Measurements from ENCODE around the gene HIVEP2.

Gene HIVEP2

DNA sequence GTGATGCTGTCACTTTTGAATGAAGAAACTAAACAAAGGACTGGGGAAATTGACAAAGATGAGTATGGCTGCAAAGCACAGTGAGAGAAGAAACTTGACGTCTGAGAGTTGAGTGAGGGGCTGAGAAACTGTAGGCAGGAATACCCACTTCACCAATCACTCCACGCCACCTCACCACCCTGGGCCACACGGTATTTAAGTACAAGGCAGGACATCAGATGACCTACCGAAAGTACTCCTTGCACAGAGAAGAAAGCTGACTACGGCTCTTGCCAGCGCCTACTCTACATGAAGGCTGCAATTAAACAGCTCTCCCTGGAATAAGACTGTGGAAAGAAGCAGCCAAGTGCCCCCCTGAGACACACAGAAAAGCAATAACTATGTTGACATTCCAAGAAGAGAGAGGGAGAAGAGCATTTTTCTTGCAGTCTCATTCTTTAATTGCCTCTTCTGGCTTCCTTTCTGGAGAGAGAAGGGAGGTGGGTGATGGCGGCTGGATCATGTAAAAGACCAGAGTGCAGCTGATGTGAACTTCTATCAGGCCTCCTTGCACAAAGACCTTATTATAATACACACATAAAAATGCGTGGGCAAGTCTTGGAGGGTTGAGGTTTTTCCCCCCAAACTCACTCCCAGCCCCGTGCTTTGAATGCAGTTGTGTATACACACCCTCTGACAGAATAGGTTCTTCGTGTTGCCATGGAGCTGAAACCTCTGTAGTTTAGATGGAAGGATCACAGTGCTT, 44.6 kb downstream of the HIVEP2 start:
- Histone ChIP-seq H3K27ac (ENCODE audit: low read depth, low read length) (no peak overlapping the region), H3K36me3 (ENCODE audit: insufficient read depth, low read length) (no peaks in the 10 kb centered on the region), H3K4me3 (ENCODE audit: low read depth in 1 of 2, low read length in 2 of 2) (peak overlapping the region in 1 of 2 donors; percentile 32), H3K27me3 (ENCODE audit: control insufficient read depth in 1 of 2, insufficient read depth in 2 of 2, low read length in 2 of 2) (no peaks in the 10 kb centered on the region), H3K9ac (ENCODE audit: low read length) (no peak overlapping the region), H3K9me3 (ENCODE audit: low read length) (no peaks in the 10 kb centered on the region), H3K4me1 (ENCODE audit: insufficient read depth, low read length) (peaks cover 25% of the 10 kb centered on the region)

DNA sequence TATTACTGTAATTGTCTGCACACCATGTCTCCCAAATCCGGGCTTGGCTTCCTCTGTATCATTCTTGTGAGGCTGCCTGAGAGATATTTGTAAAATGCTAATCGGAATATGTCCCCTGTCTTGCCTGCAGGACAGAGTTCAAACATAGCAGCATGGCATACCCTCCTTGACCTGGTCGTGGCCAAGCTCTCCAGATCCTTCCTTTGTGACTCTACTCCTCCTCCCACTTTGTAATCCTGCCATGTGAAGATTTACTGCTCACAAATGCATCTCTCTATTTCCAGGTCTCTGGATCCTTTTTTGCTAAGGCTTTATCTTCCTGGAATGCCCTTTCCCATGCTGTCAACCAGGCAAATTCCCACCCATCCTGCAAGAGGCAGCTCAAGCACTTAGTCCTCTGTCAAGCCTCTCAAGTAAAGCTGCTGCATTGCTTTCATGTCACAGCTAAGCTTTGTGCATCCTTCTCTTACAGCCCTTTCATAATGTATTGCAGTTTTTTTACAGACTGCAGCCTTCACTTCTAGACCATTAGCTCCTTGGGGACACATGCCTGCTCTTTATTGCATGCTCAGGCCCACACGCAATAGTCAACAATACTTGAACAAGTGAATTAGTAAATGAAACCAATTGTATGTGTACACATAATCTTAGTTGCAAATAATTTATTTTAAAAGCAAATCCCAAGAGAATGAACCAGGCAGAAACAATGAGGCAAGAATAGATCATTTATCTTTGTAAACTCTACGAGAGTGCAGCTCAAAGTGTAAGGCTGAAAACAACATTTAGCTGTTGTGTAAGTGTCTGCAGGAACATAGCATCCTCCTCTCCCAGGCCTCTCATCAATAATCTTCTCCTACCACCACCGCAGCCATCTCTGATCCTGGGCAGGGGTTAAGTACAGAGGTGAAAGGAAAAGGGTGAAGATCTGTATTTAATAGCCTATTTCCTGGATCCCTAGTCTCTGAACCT, 45.8 kb downstream of the HIVEP2 start:
- H3K4me3 ChIP-seq (ENCODE audit: low read depth in 1 of 2, low read length in 2 of 2): no peak overlapping the region
- no peak overlapping the region for H3K27ac ChIP-seq (ENCODE audit: low read depth, low read length)
- no peaks in the 10 kb centered on the region for H3K27me3 ChIP-seq (ENCODE audit: control insufficient read depth in 1 of 2, insufficient read depth in 2 of 2, low read length in 2 of 2)
- H3K9ac ChIP-seq (ENCODE audit: low read length): no peak overlapping the region
- H3K9me3 ChIP-seq (ENCODE audit: low read length): no peaks in the 10 kb centered on the region
- peaks cover 25% of the 10 kb centered on the region for H3K4me1 ChIP-seq (ENCODE audit: insufficient read depth, low read length)
- no peaks in the 10 kb centered on the region for H3K36me3 ChIP-seq (ENCODE audit: insufficient read depth, low read length)

DNA sequence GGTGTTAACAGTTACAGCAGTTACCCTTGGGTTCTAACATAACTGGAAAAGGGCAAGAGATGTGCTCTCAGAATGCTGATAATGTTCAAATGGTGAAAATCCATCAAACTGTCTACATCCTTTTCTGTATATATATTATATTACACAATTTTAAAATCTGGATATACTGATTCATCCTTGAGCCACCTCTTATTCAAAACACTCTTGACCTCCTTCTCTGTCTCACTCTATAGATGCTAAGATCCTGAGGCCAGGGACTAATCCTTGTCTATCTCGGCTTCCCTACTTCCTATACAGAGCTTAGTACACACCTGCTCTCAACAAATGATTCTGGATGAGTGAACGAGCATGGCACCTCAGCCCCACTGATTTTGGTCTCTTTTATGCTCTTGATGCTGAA, 47.3 kb downstream of the HIVEP2 start:
- Histone ChIP-seq H3K9ac (ENCODE audit: low read length) (no peak overlapping the region), H3K27me3 (ENCODE audit: control insufficient read depth in 1 of 2, insufficient read depth in 2 of 2, low read length in 2 of 2) (no peaks in the 10 kb centered on the region), H3K4me1 (ENCODE audit: insufficient read depth, low read length) (peaks cover 25% of the 10 kb centered on the region), H3K4me3 (ENCODE audit: low read depth in 1 of 2, low read length in 2 of 2) (no peak overlapping the region), H3K9me3 (ENCODE audit: low read length) (no peaks in the 10 kb centered on the region), H3K36me3 (ENCODE audit: insufficient read depth, low read length) (no peaks in the 10 kb centered on the region), H3K27ac (ENCODE audit: low read depth, low read length) (no peak overlapping the region)

DNA sequence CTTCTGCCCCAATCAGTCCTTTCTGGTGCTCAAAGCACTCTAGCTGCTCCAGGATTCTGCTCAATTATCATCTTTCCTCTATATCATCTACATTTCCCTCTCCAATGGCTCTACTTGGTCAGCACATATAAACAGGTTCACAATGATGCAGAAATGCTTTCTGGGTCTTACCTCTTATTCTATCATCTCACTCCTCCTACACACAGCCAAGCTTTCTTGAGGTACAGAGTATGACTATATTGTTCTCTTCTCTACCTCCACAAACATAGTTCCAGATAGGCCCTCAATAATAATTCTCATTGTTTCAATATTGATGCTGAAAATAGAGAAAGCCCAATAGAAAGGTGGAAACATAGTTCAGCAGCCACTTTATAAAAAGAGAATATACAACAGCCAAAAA, 48.2 kb downstream of the HIVEP2 start:
- Histone ChIP-seq H3K9ac (ENCODE audit: low read length) (no peak overlapping the region), H3K9me3 (ENCODE audit: low read length) (no peaks in the 10 kb centered on the region), H3K36me3 (ENCODE audit: insufficient read depth, low read length) (no peaks in the 10 kb centered on the region), H3K27me3 (ENCODE audit: control insufficient read depth in 1 of 2, insufficient read depth in 2 of 2, low read length in 2 of 2) (no peaks in the 10 kb centered on the region), H3K4me3 (ENCODE audit: low read depth in 1 of 2, low read length in 2 of 2) (no peak overlapping the region), H3K4me1 (ENCODE audit: insufficient read depth, low read length) (peaks cover 25% of the 10 kb centered on the region), H3K27ac (ENCODE audit: low read depth, low read length) (no peak overlapping the region)

DNA sequence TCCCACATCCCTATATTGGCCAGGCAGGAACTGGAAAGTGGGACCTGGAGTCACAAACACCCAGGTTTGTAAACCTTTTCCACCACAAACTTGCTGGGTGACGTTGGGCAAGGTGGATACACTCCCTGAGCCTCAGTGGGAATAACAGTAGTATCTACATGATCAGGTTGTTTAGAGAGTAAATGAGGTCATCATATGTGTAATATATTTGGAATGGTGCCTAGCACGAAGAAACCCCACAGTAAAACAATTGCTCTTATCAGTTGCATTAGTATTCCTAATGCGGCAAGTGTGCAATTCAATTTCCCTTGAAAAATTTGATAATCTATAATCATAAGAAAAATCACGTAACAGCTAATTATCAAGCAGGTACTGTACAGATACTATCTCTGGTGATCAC, 51.9 kb downstream of the HIVEP2 start:
- H3K36me3 ChIP-seq (ENCODE audit: insufficient read depth, low read length): no peaks in the 10 kb centered on the region
- H3K27me3 ChIP-seq (ENCODE audit: control insufficient read depth in 1 of 2, insufficient read depth in 2 of 2, low read length in 2 of 2): no peaks in the 10 kb centered on the region
- H3K9ac ChIP-seq (ENCODE audit: low read length): no peak overlapping the region
- no peak overlapping the region for H3K27ac ChIP-seq (ENCODE audit: low read depth, low read length)
- no peak overlapping the region for H3K4me3 ChIP-seq (ENCODE audit: low read depth in 1 of 2, low read length in 2 of 2)
- H3K9me3 ChIP-seq (ENCODE audit: low read length): no peaks in the 10 kb centered on the region
- H3K4me1 ChIP-seq (ENCODE audit: insufficient read depth, low read length): no peaks in the 10 kb centered on the region

DNA sequence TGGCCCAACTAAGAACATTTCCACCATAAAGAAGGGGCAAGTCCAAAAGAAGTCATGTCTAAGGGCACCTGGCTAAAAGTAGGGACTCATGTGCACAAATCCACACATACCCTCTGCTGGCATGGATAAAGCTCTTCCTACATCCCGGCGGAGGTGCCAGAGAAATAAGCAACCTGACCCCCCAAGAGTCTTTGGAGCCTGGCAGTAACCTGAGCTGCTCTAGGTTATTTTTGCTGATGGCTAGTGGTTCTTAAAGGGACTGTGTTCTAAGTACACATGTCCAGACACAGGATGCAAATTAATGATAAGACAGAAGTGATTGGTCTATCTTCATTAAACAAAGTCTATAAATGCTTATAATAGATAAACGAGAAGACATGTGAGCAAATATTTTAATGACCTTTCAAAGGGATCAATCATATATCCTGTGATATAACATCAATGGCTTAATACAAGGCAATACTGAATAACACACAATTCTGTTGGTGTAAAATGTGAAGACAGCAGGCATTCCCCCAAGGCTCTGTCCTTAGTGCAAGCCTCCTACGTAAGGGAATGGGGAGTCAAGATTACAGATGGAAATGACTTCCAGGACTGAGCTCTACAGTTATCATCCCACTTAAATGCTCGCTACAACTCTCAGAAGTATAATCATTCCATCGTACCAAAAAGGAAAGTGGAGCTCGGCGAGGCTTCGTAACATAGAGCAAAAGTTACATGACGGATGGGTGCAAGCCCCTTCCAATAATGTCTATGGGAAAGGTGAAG, 52.5 kb downstream of the HIVEP2 start:
- no peaks in the 10 kb centered on the region for H3K4me1 ChIP-seq (ENCODE audit: insufficient read depth, low read length)
- no peaks in the 10 kb centered on the region for H3K36me3 ChIP-seq (ENCODE audit: insufficient read depth, low read length)
- no peaks in the 10 kb centered on the region for H3K9me3 ChIP-seq (ENCODE audit: low read length)
- H3K27ac ChIP-seq (ENCODE audit: low read depth, low read length): no peak overlapping the region
- H3K4me3 ChIP-seq (ENCODE audit: low read depth in 1 of 2, low read length in 2 of 2): no peak overlapping the region
- no peak overlapping the region for H3K9ac ChIP-seq (ENCODE audit: low read length)
- no peaks in the 10 kb centered on the region for H3K27me3 ChIP-seq (ENCODE audit: control insufficient read depth in 1 of 2, insufficient read depth in 2 of 2, low read length in 2 of 2)

DNA sequence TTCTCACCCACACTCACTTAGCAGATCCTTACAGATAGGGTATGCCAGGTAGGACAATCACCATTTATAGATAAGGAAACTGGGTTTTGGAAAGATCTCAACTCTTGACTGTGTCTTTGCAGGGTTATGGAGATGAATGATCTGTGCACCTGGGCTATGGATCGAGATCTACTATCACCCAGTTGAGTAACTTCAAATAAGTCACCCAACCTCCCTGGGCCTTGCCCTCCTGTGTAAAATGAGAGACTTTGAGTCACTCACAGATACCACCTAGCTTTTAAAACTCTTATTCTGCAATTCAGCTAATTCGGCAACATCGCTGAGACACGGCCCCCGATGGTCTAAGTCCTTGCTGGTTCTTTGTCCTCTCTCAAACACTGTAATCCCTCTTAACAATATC, 53.5 kb downstream of the HIVEP2 start:
- Histone ChIP-seq H3K9me3 (ENCODE audit: low read length) (no peaks in the 10 kb centered on the region), H3K27me3 (ENCODE audit: control insufficient read depth in 1 of 2, insufficient read depth in 2 of 2, low read length in 2 of 2) (no peaks in the 10 kb centered on the region), H3K27ac (ENCODE audit: low read depth, low read length) (no peak overlapping the region), H3K4me1 (ENCODE audit: insufficient read depth, low read length) (peaks cover 7% of the 10 kb centered on the region), H3K4me3 (ENCODE audit: low read depth in 1 of 2, low read length in 2 of 2) (no peak overlapping the region), H3K9ac (ENCODE audit: low read length) (no peak overlapping the region), H3K36me3 (ENCODE audit: insufficient read depth, low read length) (no peaks in the 10 kb centered on the region)

DNA sequence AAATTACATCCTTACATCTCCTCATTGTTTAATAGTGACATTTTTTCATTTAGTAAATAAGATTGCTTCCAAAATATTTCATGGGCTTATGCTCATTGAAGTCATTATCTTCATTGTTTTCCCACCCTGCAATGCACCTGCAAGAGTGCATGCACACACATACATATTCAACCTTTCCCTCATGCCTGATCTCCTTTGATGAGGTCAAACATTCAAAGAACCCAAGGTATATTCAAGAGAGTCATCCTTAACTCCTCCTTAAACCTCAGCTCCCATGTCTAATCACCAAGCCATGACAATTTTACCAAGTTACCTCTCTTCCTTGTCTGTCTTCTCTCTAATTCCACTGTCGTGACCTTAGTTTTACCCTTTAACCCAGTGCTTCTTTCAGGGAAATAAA, 56.5 kb downstream of the HIVEP2 start:
- H3K9me3 ChIP-seq (ENCODE audit: low read length): no peaks in the 10 kb centered on the region
- H3K36me3 ChIP-seq (ENCODE audit: insufficient read depth, low read length): no peaks in the 10 kb centered on the region
- no peak overlapping the region for H3K9ac ChIP-seq (ENCODE audit: low read length)
- no peak overlapping the region for H3K4me3 ChIP-seq (ENCODE audit: low read depth in 1 of 2, low read length in 2 of 2)
- H3K27ac ChIP-seq (ENCODE audit: low read depth, low read length): no peak overlapping the region
- H3K27me3 ChIP-seq (ENCODE audit: control insufficient read depth in 1 of 2, insufficient read depth in 2 of 2, low read length in 2 of 2): no peaks in the 10 kb centered on the region
- peaks cover 21% of the 10 kb centered on the region for H3K4me1 ChIP-seq (ENCODE audit: insufficient read depth, low read length)

DNA sequence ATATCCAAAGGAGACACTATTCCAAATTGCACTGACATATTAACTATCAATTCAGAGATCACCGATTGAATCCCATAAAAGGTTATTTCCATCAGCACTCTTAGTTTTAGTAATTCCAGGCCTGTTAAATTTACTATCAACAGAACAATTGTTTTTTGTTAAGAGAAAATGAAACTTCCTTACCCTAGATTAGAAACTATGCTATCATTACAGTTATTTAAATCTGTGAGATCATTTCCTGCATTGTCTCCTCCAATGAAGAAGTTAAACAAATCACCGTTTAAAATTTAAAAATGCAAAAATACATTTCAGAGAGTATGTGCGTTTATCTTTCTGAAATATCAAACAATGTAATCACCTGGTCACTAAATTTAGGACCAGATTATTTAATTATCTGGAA, 57.5 kb downstream of the HIVEP2 start:
- Histone ChIP-seq H3K9me3 (ENCODE audit: low read length) (no peaks in the 10 kb centered on the region), H3K4me3 (ENCODE audit: low read depth in 1 of 2, low read length in 2 of 2) (no peak overlapping the region), H3K27ac (ENCODE audit: low read depth, low read length) (no peak overlapping the region), H3K36me3 (ENCODE audit: insufficient read depth, low read length) (no peaks in the 10 kb centered on the region), H3K9ac (ENCODE audit: low read length) (no peak overlapping the region), H3K4me1 (ENCODE audit: insufficient read depth, low read length) (peaks cover 21% of the 10 kb centered on the region), H3K27me3 (ENCODE audit: control insufficient read depth in 1 of 2, insufficient read depth in 2 of 2, low read length in 2 of 2) (no peaks in the 10 kb centered on the region)

DNA sequence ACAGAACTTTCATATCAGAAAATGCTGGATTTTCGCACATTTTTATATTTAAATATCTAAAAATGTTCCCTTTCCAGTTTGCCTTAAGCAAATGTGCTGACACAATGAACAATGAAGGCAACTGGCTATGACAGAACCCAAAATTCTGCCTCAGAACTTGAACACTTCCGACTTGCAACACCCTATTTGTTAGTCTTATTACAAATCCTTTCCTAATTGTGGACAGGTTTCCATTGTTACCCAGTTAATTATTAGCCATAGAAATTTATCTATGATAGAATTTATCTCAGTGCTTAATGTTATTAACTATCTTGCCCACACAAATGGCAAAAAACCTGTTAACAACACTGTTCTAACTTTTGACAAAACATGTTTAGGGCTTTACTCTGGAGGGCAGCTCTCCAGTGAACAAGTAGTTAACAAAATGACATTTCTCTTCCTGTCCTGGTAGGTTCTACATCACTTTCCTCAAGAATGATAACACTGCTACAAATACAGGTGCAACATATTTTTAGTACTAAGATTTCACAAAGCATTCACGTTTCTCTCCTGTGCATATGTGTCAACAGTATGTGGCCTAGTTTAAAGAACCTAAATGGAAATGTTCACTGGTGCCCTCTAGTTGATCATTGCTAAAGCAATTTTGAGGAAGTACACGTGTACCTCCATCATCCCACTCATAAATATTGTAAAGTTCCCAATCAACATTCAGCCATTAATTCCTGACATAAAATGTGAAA, 58.4 kb downstream of the HIVEP2 start:
- Histone ChIP-seq H3K36me3 (ENCODE audit: insufficient read depth, low read length) (no peaks in the 10 kb centered on the region), H3K9ac (ENCODE audit: low read length) (no peak overlapping the region), H3K27me3 (ENCODE audit: control insufficient read depth in 1 of 2, insufficient read depth in 2 of 2, low read length in 2 of 2) (no peaks in the 10 kb centered on the region), H3K9me3 (ENCODE audit: low read length) (no peaks in the 10 kb centered on the region), H3K27ac (ENCODE audit: low read depth, low read length) (no peak overlapping the region), H3K4me1 (ENCODE audit: insufficient read depth, low read length) (peaks cover 21% of the 10 kb centered on the region), H3K4me3 (ENCODE audit: low read depth in 1 of 2, low read length in 2 of 2) (no peak overlapping the region)

Data from muscle layer of colon (tissue), 2 donors.